ENCODE measurements around the gene BMP2K.

- TF ChIP-seq CTCF (IDR thresholded peaks at IDR 0.05; ENCODE audit: poor library complexity) (no peak), EZH2 (IDR thresholded peaks at IDR 0.05; ENCODE audit: borderline replicate concordance) (no peak), EZH2phosphoT487 (IDR thresholded peaks at IDR 0.05; ENCODE audit: low read depth, severe bottlenecking, unreplicated experiment) (no peak)
Observed at GRCh38 chr4:78870056-78870455, 93.9 kb downstream of the BMP2K start.
